ENCODE results near the gene LRP1.

LRP1 gene

GRCh38 chr12:57104292-57104910 is 23.9 kb upstream of the LRP1 start:
- no peak overlapping the region for H3K4me3 ChIP-seq (replicated peaks; ENCODE audit: insufficient read depth, low read length)
- H3K27ac ChIP-seq (replicated peaks), result no peak overlapping the region
- no peaks in the 10 kb centered on the region for H3K27me3 ChIP-seq (ENCODE audit: insufficient read depth, poor library complexity, severe bottlenecking)
- DNase-seq (ENCODE audit: low read depth in 1 of 2, low spot score in 1 of 2), result no peak
- TF ChIP-seq, protein P1, sequence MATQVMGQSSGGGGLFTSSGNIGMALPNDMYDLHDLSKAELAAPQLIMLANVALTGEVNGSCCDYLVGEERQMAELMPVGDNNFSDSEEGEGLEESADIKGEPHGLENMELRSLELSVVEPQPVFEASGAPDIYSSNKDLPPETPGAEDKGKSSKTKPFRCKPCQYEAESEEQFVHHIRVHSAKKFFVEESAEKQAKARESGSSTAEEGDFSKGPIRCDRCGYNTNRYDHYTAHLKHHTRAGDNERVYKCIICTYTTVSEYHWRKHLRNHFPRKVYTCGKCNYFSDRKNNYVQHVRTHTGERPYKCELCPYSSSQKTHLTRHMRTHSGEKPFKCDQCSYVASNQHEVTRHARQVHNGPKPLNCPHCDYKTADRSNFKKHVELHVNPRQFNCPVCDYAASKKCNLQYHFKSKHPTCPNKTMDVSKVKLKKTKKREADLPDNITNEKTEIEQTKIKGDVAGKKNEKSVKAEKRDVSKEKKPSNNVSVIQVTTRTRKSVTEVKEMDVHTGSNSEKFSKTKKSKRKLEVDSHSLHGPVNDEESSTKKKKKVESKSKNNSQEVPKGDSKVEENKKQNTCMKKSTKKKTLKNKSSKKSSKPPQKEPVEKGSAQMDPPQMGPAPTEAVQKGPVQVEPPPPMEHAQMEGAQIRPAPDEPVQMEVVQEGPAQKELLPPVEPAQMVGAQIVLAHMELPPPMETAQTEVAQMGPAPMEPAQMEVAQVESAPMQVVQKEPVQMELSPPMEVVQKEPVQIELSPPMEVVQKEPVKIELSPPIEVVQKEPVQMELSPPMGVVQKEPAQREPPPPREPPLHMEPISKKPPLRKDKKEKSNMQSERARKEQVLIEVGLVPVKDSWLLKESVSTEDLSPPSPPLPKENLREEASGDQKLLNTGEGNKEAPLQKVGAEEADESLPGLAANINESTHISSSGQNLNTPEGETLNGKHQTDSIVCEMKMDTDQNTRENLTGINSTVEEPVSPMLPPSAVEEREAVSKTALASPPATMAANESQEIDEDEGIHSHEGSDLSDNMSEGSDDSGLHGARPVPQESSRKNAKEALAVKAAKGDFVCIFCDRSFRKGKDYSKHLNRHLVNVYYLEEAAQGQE (IDR thresholded peaks at IDR 0.05; ENCODE audit: insufficient replicate concordance, low read depth), result no peak
- TF ChIP-seq GABPA (IDR thresholded peaks at IDR 0.05; ENCODE audit: low read depth), result no peak
- no peak for TF ChIP-seq POLR2AphosphoS5 (IDR thresholded peaks at IDR 0.05; ENCODE audit: low read depth)
- TF ChIP-seq, protein P2, sequence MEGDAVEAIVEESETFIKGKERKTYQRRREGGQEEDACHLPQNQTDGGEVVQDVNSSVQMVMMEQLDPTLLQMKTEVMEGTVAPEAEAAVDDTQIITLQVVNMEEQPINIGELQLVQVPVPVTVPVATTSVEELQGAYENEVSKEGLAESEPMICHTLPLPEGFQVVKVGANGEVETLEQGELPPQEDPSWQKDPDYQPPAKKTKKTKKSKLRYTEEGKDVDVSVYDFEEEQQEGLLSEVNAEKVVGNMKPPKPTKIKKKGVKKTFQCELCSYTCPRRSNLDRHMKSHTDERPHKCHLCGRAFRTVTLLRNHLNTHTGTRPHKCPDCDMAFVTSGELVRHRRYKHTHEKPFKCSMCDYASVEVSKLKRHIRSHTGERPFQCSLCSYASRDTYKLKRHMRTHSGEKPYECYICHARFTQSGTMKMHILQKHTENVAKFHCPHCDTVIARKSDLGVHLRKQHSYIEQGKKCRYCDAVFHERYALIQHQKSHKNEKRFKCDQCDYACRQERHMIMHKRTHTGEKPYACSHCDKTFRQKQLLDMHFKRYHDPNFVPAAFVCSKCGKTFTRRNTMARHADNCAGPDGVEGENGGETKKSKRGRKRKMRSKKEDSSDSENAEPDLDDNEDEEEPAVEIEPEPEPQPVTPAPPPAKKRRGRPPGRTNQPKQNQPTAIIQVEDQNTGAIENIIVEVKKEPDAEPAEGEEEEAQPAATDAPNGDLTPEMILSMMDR (IDR thresholded peaks at IDR 0.05; ENCODE audit: insufficient read depth, low read length), result no peak
- no peak for TF ChIP-seq SPI1 (IDR thresholded peaks at IDR 0.05; ENCODE audit: borderline replicate concordance, low read depth)

DNA sequence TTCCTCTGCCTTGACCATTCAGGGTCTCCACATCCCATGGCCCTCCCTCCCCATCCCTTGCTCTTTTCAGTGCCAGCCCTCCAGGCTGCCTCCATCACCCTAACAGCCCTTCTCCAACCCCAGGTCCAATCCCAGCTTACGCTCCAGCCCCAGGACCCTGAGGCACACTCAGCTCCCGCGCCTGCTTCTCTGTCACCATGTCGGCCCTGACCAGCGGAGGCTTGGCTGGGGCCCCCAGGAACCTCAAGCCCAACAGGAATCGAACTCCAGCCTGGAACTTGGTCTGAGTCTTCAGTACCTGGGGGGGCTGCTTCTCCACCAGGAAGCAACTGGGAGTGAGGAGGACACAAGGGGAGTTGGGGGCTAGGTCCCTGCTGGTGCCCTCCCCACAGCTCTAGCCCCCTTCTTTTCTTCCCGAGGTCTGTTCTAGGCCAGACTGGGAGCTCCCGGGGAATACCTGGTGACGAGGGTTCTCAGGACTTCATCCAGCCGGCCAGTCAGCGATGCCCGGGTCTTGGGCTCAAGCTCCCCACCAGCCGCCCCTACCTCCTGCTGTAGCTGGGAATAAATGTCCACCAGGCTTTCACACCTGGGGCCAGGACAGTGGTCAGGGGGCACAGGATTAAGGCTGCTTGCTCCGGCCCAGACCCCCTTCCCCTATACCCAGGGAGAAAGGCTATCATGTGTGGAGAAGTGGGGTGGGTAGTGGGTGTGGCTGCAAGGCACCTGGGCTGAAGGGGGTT is 23.1 kb upstream of the LRP1 start:
- DNase-seq (ENCODE audit: low read depth in 1 of 2, low spot score in 1 of 2), result no peak
- no peak for TF ChIP-seq POLR2AphosphoS5 (IDR thresholded peaks at IDR 0.05; ENCODE audit: low read depth)
- Histone ChIP-seq H3K4me3 (replicated peaks; ENCODE audit: insufficient read depth, low read length) (no peak overlapping the region), H3K27me3 (ENCODE audit: insufficient read depth, poor library complexity, severe bottlenecking) (no peaks in the 10 kb centered on the region), H3K27ac (replicated peaks) (no peak overlapping the region)

GRCh38 chr12:57106021-57106708 is 22.1 kb upstream of the LRP1 start:
- TF ChIP-seq, protein P1 (IDR thresholded peaks at IDR 0.05; ENCODE audit: insufficient replicate concordance, low read depth), result no peak
- TF ChIP-seq SPI1 (IDR thresholded peaks at IDR 0.05; ENCODE audit: borderline replicate concordance, low read depth) (no peak), POLR2AphosphoS5 (IDR thresholded peaks at IDR 0.05; ENCODE audit: low read depth) (no peak), GABPA (IDR thresholded peaks at IDR 0.05; ENCODE audit: low read depth) (no peak)
- TF ChIP-seq, protein P2 (IDR thresholded peaks at IDR 0.05; ENCODE audit: insufficient read depth, low read length), result no peak
- H3K27me3 ChIP-seq (ENCODE audit: insufficient read depth, poor library complexity, severe bottlenecking), result no peaks in the 10 kb centered on the region
- no peak overlapping the region for H3K4me3 ChIP-seq (replicated peaks; ENCODE audit: insufficient read depth, low read length)
- H3K27ac ChIP-seq (replicated peaks), result no peak overlapping the region
- DNase-seq (ENCODE audit: low read depth in 1 of 2, low spot score in 1 of 2), result no peak

DNA sequence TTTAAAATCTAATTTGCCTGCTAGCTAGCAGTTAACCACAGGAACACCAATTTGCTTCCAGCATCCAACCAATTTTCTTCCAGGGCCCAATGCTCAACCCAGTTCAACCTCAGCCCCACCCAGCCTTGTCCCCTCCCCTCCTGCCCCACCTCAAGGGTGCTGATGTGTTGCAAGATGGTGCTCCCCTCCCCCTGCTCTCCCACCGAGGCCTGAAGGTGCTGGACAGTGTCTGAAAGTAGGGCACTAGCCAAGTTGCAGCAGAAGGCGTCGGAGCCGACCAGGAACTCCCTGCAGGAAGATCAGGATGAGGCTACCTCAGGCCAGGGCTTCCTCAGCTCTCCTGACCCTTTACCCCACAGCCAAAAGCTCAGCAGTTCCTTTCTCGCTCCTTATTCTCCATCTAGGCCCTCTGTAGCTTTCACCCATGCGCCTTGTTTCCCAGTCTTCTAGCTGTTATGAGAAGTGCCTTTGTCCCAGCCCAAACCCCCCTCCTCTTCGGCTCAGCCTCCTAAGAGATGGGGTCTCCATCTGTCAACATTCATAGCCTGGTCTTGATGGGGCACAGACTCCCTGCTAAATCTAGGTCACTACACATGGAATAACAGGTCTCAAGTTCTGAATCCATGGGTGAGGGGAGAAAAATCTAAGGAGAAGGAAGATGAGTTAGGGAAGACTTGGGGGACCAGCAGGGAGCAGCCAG is 20.7 kb upstream of the LRP1 start:
- DNase-seq (ENCODE audit: low read depth in 1 of 2, low spot score in 1 of 2), result no peak
- TF ChIP-seq SPI1 (IDR thresholded peaks at IDR 0.05; ENCODE audit: borderline replicate concordance, low read depth) (no peak), GABPA (IDR thresholded peaks at IDR 0.05; ENCODE audit: low read depth) (no peak), POLR2AphosphoS5 (IDR thresholded peaks at IDR 0.05; ENCODE audit: low read depth) (no peak)
- TF ChIP-seq, protein P1 (IDR thresholded peaks at IDR 0.05; ENCODE audit: insufficient replicate concordance, low read depth), result no peak
- TF ChIP-seq, protein P2 (IDR thresholded peaks at IDR 0.05; ENCODE audit: insufficient read depth, low read length), result no peak
- Histone ChIP-seq H3K27me3 (ENCODE audit: insufficient read depth, poor library complexity, severe bottlenecking) (no peaks in the 10 kb centered on the region), H3K27ac (replicated peaks) (no peak overlapping the region), H3K4me3 (replicated peaks; ENCODE audit: insufficient read depth, low read length) (no peak overlapping the region)
